ES-I3 (cell line): ENCODE results near the gene CHST1.

ENCODE experiments used
- H3K36me3 ChIP-seq: 2 replicates; pipeline ENCODE4 v1.6.1; 2013; ENCODE audit warnings: mild to moderate bottlenecking, low read length, control low read depth, moderate library complexity; ENCODE audit not compliant: insufficient read depth
- H3K4me1 ChIP-seq: 2 replicates; pipeline ENCODE4 v1.6.1; 2013; ENCODE audit warnings: mild to moderate bottlenecking, control low read depth, low read length; ENCODE audit not compliant: insufficient read depth
- H3K9ac ChIP-seq: 2 replicates; pipeline ENCODE4 v1.6.1; 2013; ENCODE audit warnings: low read depth, mild to moderate bottlenecking, low read length, moderate library complexity
- H3K9me3 ChIP-seq: 2 replicates; pipeline ENCODE4 v1.6.1; 2013; ENCODE audit warnings: mild to moderate bottlenecking, low read length, moderate library complexity; ENCODE audit not compliant: control insufficient read depth, insufficient read depth

Gene CHST1

GRCh38 chr11:45665206-45665932 lies at the start of gene CHST1:
Gene CHST1 (minus strand): TSS chr11:45665622. CDS start chr11:45650923, 14,699 bp downstream.
- peak within 1 kb of the TSS; percentile 58 for H3K9ac ChIP-seq
- no peaks in the 10 kb centered on the region for H3K9me3 ChIP-seq
- no peaks in the 10 kb centered on the region for H3K36me3 ChIP-seq
- peaks cover 43% of the 10 kb centered on the region for H3K4me1 ChIP-seq

GRCh38 chr11:45713573-45713972 lies 48.2 kb upstream of the CHST1 start:
- Histone ChIP-seq H3K4me1 (no peaks in the 10 kb centered on the region), H3K9me3 (no peaks in the 10 kb centered on the region), H3K9ac (no peak overlapping the region), H3K36me3 (no peaks in the 10 kb centered on the region)

GRCh38 chr11:45710561-45710960 lies 45.1 kb upstream of the CHST1 start:
- Histone ChIP-seq H3K9ac (no peak overlapping the region), H3K4me1 (no peaks in the 10 kb centered on the region; the same call in 1 of the 2 replicates), H3K36me3 (no peaks in the 10 kb centered on the region), H3K9me3 (no peaks in the 10 kb centered on the region)

- H3K4me1 ChIP-seq: no peaks in the 10 kb centered on the region; the same call in 1 of the 2 replicates
- no peaks in the 10 kb centered on the region for H3K9me3 ChIP-seq
- no peak overlapping the region for H3K9ac ChIP-seq
- H3K36me3 ChIP-seq: no peaks in the 10 kb centered on the region
These were observed 43.7 kb upstream of the CHST1 start for GRCh38 chr11:45708887-45709663.

- Histone ChIP-seq H3K4me1 (no peaks in the 10 kb centered on the region; the same call in 1 of the 2 replicates), H3K9ac (no peak overlapping the region), H3K36me3 (no peaks in the 10 kb centered on the region), H3K9me3 (no peaks in the 10 kb centered on the region)
These were observed 39.2 kb upstream of the CHST1 start for GRCh38 chr11:45704635-45705034.

- no peaks in the 10 kb centered on the region; the same call in 1 of the 2 replicates for H3K4me1 ChIP-seq
- H3K9me3 ChIP-seq: no peaks in the 10 kb centered on the region
- no peaks in the 10 kb centered on the region for H3K36me3 ChIP-seq
- no peak overlapping the region for H3K9ac ChIP-seq
These were observed 38.7 kb upstream of the CHST1 start for GRCh38 chr11:45704133-45704532.

- H3K36me3 ChIP-seq: no peaks in the 10 kb centered on the region
- H3K4me1 ChIP-seq: no peaks in the 10 kb centered on the region; the same call in 1 of the 2 replicates
- H3K9me3 ChIP-seq: no peaks in the 10 kb centered on the region
- H3K9ac ChIP-seq: no peak overlapping the region
These were observed 37.1 kb upstream of the CHST1 start for GRCh38 chr11:45702511-45702910.

- H3K4me1 ChIP-seq: no peaks in the 10 kb centered on the region
- H3K9me3 ChIP-seq: no peaks in the 10 kb centered on the region
- H3K36me3 ChIP-seq: no peaks in the 10 kb centered on the region
- H3K9ac ChIP-seq: no peak overlapping the region
These were observed 33.5 kb upstream of the CHST1 start for GRCh38 chr11:45698777-45699497.

- no peaks in the 10 kb centered on the region for H3K36me3 ChIP-seq
- no peaks in the 10 kb centered on the region for H3K4me1 ChIP-seq
- no peaks in the 10 kb centered on the region for H3K9me3 ChIP-seq
- no peak overlapping the region for H3K9ac ChIP-seq
These were observed 27.5 kb upstream of the CHST1 start for GRCh38 chr11:45692808-45693453.

- H3K9ac ChIP-seq: no peak overlapping the region
- H3K4me1 ChIP-seq: peaks cover 5% of the 10 kb centered on the region; the same call in 1 of the 2 replicates
- H3K9me3 ChIP-seq: no peaks in the 10 kb centered on the region
- no peaks in the 10 kb centered on the region for H3K36me3 ChIP-seq
These were observed 23.1 kb upstream of the CHST1 start for GRCh38 chr11:45688472-45689033.

- H3K9me3 ChIP-seq: no peaks in the 10 kb centered on the region
- H3K9ac ChIP-seq: no peak overlapping the region
- peaks cover 5% of the 10 kb centered on the region; the same call in 1 of the 2 replicates for H3K4me1 ChIP-seq
- no peaks in the 10 kb centered on the region for H3K36me3 ChIP-seq
These were observed 22.4 kb upstream of the CHST1 start for GRCh38 chr11:45687836-45688235.

GRCh38 chr11:45685964-45686537 lies 20.6 kb upstream of the CHST1 start:
- Histone ChIP-seq H3K4me1 (peaks cover 5% of the 10 kb centered on the region; the same call in 1 of the 2 replicates), H3K9ac (no peak overlapping the region), H3K9me3 (no peaks in the 10 kb centered on the region), H3K36me3 (no peaks in the 10 kb centered on the region)

GRCh38 chr11:45684440-45684839 lies 19.0 kb upstream of the CHST1 start:
- Histone ChIP-seq H3K4me1 (peaks cover 5% of the 10 kb centered on the region; the same call in 1 of the 2 replicates), H3K9me3 (no peaks in the 10 kb centered on the region), H3K9ac (no peak overlapping the region), H3K36me3 (no peaks in the 10 kb centered on the region)
